CD4-positive, alpha-beta T cell treated with Interleukin-4 for 4 hours (primary cell): ENCODE results near the gene ADCY1.

Source experiments
- DNase-seq: peaks from one replicate; pipeline ENCODE4 v3.0.0-alpha.2; 2020

Gene ADCY1

DNA sequence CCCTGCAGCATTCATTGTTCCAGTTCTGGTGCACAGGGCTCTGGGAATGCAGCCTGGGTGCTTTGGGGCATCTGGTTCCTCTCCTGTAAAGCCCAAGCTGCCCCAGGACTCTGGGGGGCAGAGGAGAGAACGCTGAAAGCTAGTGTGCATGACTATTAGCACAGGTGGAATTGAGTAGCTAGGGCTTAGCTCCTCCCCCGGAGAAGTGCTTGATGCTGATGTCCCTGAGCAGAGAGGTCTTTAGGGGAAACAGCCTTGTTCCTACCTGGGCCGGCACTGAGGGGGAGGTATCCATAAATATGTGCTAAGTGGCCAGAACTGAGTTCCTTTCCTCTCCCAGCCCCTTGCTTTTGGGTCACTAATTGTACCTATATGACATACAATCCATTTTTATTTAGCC, 3.9 kb downstream of the ADCY1 start:
- DNase-seq, result no peak

DNA sequence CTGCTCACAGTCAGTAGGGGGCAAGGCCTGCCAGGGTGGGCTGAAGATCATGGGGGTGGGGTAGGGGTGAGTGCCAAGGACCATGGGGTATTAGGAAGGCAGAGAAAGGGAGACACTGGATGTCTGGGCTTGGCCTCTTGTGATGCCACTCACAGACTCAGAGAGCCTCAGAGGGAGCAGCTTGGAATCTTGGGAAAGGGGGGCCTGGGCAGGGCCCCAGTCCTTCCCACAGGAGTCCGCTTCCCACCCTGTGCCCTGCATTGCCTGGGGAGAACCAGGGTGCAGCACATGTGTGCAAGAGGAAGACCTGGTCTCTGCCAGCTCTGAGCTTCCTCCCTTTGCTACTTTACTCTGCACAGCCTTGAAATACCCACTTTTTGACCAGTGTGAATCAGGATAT, 4.3 kb downstream of the ADCY1 start:
- no peak for DNase-seq

DNA sequence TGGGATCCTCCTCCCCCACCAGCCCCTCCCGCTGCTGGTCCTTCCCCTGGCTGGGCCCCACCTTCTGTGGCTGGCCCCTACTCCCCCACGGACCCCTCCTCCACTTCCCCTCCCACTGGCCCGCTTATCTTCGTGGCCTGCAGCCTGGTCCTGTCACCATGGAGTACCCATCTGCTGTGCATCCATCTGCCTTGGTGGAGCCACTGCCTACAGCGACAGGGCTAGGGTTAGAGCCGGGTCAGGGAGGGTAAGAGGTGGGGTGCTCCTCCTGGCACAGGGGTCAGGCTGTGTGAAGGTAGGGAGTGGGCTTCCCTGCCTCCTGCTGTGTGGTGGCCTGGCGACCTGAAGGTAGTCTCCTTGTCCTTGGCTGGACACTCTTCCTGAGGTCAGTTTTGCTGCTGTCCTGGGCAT, 5.2 kb downstream of the ADCY1 start:
- DNase-seq, result no peak

DNA sequence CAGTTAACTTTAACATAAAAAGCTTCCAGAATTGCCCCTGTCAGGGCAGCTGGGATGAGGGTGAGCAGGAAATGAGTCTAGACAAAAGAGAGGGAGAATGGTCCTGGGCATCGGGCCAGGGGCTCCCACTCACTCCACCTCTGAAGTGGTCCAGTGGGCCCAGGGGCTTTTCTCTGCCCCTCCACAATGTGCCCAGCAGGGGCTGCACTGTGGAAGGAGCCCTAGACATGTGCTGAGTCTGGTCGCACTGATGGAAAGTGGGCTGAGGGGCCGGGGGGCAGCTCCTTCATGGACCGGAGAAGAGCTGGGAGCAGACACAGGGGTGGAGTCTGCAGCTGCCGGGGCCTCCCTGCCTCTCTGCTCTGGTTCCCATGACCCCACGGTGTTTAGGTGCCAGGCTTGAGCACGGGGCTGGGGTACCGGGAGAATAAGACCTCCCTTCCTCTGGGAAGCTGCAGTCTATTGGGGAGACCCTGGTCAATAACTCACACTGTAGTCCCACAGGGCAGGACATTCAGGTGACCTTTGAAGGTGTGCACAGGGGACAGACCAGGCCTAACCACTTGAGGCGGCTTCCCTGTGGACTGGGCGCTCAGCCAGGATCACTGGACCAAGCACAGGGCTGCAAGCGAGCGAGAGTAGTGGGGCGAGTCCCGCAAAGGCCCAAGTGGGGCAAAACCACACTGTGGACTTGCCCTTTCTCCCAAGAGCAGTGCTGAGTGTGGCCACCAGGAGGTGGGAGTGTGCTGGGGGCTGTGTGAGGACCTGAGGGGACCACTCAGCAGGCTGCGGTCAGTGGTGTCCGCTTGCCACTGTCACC, 6.1 kb downstream of the ADCY1 start:
- DNase-seq, result no peak

DNA sequence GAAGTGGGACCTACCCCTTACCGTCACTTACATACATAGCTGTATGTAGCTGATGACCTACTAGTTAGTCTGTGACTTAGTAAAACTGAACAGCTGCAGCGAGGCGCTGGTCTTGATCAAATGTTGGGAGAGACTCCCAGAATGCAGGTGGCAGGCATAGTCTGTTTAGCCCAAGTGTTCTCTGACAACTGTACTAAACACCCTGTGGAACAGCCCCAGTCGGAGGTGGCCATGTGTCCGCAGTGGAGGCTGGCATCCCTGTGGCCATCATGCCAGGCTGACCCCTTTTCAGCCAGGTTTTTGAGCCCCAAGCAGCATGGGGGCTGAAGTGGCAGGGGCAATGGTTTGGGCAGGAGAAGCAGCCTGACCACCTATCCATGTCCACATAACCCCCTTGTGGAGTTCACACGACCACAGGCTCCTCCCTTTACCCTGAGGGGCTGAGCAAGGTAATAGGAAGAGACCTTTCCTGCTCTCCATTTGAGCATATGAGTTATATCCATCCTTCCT, 7.2 kb downstream of the ADCY1 start:
- DNase-seq, result no peak

DNA sequence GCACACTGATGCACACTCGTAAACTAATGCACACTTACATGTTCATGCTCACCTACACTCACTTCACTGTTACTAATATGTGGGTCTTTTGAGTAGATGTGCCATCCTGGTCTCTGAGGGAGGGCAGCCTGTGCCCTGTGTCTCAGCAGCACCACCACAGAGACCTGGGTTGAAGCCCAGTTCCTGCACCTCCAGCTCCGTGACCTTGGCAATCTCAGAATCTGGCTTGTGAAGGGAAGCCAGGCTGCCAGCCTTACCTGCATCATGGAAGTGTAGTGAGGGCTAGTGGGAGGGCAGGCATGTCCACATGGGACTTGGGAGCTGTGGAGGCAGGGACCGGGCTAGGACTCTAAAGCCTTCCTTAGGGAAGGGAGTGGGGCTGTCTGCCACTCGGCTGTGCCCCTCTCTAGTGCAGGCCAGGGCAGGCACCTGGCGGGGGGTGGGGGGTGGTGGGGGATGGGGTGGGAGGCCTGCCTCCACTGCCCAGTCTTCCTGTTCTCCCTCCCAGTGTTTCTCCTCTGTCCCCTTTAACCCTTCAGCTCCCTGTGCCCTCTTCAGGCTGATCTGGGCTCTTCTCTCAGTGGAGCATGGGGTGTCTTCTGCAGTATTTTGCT, 8.1 kb downstream of the ADCY1 start:
- DNase-seq, result no peak

DNA sequence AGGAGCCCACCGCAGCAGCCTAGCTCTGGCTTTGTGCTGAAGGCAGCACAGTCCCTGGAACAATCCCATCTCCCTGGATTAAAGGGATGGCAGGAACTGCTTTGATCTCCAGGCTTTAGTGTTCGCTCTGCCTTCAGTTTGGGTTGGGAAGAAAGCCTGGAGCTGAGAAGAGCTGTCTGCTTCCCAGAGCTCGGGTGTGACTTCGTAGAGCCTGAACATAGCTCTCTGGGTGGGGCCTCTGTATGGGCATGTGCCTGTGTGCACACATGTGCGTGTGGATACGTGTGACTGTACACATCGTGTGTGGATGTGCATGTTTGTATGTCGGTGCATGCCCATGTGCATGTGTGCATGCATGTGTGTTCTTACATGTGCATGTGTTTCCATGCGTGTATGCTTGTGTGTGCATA, 8.7 kb downstream of the ADCY1 start:
- no peak for DNase-seq

DNA sequence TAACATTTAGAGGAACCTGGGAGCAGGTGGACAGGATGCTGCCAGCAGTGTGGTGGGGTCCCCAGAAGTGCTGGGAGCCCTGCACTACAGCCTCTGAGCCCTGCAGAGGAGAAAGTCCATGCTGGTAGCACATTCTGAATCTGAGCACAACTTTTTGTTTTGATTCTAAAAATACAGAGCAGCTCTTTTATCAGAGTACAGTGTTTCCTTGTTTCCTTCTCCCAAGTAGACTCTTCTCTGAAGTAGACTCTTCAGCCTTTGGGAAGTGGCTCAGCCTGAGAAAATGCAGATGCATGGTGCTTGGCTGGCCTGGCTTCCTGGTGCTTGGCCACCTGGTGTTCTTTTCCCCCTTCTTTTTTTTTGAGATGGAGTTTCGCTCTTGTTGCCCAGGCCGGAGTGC, 9.1 kb downstream of the ADCY1 start:
- DNase-seq, result no peak

DNA sequence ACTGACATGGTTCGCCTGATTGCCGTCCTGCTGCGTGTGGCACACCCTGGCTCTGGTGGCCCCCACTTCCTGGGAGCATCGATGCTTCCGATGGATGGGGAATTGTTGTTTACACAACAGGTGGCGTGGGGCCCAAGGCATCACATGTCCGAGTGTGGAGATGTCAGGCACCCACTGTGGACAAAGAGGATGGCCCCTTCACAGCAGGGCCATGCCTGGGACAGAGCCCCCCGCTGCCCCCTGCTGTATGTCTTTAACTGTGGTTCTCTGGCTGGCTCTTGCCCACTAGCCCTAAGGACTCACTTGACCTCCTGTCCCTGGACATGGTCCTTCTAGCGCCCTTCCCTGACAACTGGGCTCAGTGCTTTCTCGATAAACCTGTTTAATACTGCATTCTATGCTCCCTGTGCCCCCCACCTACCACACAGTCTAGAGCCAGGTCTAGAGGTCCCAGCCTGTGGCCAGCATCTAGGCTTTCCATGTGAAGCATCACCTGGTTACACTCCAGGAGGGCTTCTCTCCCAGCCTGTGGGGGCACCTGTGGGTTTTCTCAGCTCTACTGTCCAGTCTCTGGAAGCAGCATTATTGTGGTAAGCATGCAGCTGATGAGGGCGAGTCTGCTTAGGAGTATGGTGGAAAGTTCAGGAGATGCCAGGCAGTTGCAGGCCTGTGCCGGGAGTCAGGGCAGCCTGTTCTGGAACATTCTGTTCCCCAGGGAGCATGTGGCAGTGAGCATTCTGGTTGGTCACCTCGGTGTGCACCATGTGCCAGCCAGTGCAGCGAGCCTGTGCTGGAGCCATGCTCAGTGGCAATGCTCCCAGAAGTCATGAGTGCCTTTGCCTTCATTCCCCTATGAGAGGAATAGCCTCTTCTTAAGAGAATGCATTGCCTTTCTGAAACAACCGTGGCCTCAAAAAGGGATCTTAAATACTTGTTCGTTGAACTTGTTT, 10.4 kb downstream of the ADCY1 start:
- DNase-seq, result no peak

DNA sequence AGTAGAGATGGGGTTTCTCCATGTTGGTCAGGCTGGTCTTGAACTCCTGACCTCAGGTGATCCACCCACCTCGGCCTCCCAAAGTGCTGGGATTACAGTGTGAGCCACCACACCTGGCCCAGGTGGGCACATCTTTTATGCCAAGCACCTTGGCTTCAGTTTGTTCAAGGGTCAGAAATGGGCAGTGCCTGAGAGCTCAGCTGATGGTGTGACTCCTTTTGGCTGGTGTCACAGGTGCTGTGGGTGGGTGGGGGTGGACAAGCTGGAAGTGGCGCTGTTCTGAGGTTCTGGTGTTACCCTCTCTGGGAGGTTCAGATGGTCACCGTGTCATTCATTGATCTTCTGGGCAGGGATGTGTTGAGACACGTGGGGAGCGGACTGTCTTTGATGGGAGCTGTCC, 11.5 kb downstream of the ADCY1 start:
- DNase-seq, result no peak

DNA sequence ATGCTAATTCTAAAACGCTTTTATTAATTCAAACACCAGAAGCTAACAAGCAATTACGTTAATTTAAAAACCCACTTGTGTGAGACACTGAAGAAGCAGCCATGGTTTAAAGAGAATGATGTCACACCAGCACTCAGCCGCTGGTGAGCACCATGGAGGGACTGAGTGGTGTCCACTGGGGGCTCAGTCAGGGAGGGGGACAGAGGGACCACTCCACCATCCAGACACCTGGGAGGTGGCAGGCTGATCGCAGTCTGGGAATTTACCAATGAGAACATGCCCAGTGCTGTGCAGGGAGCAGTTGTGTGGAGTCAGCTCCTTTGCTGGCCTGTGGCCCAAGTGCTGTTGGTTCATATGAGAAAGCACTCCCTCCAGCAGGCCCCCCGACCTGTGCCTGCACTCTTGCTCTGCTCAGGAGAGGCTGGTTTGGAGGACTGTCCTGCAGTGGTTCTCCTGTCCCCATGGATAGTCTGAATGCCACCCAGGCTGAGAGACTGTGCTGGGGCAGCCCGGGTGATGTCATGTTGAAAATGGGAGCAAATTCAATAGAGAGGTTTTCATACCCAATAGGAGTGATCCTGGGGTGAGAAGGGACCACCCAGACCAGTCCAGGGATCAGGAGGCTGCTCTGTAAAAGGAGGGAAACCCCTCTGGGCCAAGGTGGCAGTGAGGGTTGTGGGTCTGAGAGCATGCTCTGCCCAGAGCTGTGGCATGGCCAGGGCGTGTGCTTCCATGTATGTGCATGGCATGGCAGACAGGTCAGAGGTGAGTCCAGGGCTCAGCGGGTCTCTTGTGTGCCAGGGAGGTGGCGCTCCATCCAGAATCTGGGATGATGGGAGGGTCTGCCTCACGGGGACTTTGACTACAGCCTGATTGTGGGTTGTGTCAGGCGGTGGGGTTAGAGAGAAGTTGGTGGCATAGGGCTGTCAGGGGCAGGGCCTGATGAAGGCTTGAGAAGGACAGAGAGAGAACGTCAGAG, 12.7 kb downstream of the ADCY1 start:
- no peak for DNase-seq

DNA sequence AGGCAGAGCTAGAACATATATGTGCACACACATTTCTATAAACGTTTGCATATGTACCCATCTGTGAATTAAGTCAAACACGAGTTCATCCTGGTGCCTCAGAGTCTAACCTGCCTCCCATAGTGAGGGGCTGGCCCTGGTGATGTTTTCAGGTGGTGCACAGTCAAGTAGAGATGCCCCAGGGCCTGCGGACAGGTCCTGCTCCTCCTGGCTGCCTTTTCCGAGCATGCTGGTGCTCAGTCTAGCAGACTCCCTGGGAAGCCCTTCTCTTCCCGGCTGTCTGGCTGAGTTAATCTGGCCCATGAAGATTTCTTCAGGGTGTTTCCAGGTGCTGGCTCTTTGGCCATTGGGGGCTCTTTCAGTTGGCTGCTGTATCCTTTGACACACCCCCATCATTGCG, 14.3 kb downstream of the ADCY1 start:
- DNase-seq, result no peak

DNA sequence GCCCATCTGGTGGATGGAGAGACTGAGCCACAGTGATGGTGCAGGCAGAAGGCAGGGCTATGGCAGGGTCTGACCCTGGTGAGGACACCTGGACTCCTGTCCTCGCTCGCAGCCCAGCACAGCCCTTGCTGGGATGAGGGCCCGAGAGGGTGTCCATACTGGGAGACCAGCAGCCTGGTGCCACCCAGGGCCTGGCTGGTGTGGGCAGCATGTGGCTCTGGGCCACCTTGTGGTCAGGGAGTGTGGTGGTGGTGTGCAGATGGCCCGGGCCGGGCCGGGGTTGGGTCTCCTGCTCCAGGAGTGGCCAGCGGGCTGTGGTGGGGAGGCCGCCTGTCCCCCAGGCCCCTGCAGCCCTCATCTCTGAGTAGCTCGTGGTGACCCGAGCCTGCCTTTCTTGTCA, 14.9 kb downstream of the ADCY1 start:
- DNase-seq, result no peak

DNA sequence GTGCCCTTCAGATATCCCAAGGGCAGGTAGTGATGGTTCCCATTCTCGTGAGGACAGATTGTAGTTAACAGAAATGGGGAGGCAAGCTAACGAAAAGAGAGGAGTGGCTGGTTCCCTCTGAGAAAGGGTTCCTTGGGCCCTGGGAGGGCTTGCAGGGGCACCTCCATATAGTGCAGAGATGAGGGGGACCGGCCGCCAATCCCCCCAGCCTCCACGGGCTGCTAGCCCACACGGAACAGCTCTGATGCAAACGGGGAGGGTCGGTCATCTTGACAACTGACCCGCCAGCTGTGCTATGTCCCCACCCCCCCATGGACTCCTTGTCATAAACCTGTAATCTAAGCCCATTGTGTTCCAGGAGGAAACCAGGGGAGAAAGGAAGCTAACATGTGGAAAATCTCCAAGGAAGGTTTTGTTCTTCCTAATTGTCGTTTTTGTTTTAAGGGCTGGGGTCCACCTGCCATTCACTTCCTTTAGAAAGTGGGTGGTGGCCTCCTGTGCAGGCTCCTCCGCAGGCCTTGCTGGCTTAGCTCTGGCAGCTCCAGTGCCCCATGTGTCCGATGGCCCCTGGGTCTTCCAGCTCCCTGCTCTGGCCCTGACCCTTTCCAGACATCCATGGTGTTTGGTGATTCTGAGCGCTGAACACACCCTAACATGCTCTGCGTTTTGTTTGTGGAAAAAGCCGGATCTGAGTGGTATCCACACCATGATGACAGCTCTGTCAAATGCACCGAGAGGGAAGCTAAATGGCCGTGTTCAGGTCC, 15.9 kb downstream of the ADCY1 start:
- no peak for DNase-seq

DNA sequence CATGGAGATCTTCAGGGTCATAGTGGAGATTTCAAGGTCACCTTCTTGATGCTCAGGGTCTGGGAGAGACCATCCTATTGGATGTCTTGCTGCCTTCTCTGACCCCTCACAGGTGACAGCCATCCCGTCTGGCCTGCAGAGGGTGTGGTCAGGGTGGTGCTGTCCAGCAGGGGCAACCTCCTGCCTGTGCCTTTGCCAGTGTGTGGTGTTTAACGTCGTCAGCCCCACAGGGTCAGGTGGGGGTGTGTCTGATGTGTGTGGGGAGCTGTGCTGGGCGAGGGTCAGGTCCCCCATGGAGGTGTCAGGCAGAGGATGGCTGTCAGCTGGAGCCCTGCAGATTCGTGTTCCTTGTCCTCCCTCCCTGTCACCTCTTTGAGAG, 16.5 kb downstream of the ADCY1 start:
- DNase-seq, result no peak

DNA sequence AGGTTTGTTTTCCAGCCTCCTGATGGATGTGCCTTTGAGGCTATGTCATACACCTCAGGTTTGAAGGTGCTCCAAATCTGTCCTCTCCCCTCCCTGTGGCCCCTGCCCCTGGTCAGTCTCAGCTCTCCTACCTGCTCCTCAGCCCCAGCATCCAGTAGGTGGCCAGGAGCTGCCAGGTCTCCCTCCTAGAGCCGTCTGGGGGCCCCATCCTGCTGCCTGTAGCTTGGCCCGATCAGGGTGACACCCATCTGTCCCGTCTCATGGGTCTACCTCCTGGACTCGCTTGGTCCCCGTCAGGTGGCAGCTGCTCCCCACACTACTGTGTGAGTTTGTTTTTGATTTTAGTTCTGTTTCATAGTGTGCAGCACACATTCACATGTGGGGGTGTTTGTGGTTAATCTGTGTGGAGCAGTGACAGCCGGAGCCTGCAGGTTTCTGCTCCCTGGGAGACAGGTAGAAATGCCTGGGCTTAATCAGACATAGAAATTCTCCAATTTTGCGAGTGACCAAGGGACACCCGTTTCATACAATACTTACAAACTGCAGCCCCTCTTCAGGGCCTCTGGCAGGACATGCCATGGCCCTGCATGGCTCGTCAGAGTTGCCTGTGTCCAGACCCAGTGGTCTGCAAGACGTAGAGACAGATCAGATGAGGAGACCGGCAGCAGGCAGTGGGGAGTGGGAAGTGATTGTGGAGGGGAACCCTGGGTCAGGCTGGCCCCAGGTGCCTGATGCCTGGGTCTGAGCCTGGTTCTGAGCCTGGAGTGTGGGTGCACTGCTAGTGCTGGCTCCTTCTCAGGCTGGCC, 17.1 kb downstream of the ADCY1 start:
- no peak for DNase-seq

DNA sequence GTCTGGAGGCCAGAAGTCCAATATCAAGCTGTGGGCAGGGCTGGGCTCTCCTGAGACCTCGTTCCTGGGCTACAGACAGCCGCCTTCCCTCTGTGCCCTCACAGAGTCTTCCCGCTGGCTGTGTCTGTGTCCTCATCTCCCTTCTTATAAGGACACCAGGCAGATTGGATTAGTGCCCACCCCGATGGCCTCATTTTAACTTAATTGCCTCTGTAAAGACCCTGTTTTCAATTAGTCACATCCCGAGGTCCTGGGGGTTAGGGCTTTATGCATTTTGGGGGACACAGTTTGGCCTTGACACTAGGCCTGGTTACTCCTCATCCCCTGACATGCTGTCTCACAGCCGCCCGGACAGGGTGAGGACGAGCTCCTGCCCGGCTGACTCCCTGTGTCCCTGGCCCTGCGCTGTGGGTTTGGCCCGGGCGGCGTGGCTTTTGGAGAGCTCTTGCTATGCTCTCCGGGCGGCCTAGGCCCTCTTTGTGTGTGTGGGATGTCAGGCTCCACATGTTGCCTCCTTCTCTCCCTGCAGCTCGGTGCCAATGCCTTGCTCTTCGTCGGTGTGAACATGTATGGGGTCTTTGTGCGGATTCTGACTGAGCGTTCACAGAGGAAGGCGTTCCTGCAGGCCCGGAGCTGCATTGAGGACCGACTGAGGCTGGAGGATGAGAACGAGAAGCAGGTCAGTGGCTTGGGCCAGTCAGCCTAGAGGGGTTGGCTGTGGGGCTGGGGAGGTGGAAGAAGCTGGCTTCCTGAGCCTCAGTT, 18.2 kb downstream of the ADCY1 start:
- no peak for DNase-seq

DNA sequence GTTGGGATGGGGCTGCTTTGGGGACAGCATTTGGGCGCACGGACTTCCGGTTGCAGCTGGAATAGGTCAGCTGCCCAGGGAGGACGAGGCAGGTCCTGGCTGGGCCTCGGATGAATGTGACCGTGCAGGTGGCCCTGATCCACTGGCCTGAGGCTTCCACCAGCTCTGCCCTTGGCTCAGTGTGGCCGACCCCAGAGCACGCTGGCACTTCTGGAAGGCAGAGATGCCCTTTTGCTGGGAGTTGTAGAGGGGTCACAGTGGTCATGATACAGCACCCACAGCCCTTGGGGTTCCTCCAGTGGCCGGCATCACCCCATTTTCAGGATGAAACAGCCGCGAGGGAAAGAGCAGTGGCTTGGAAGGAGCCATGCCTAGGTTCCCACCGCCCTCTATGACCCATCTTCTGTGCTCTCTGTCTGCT, 19.0 kb downstream of the ADCY1 start:
- DNase-seq, result no peak

DNA sequence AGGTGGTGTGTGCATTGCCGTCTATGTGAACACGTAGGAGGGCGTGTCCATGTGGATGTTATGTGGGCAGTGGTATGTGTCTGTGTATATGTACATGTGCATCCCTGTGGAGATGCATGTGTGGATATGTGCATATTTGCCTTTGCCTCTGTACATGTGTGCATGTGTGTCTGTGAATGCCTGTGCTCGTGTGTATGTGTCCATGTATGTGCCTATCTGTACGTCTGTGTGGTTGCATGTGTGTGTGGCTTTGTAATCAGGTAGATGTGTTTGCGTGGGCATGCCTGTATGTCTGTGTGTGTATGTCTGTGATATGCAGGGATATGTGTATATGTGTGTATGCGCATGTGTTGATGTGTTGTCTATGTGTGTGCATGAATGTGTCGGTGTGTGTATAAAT, 19.7 kb downstream of the ADCY1 start:
- no peak for DNase-seq
